GM23338 (cell line): ENCODE data around the gene SDHB. TPM values are rescaled to one million over a fixed set of nuclear protein-coding genes. Genes with fewer than 3 reads are reported as not detected.

Source experiments
- ATAC-seq: fragments of 200-7000 bp; cut with Tn5 transposase; 3 replicates; pipeline ENCODE4 v1.9.1; 2020
- DNase-seq: peaks from one replicate; pipeline ENCODE4 v3.0.0-alpha.2; 2015; ENCODE audit warnings: low spot score
- H2AFZ ChIP-seq: fragments of 200-600 bp; sonication (generic); 2 replicates; pipeline ENCODE4 v1.8.0; 2016; ENCODE audit warnings: antibody characterized with exemption, mild to moderate bottlenecking, moderate library complexity
- H3F3A ChIP-seq: fragments of 200-600 bp; sonication (generic); replicated peaks from 2 replicates; pipeline ENCODE4 v1.8.0; 2017; ENCODE audit warnings: antibody characterized with exemption, mixed run types, low read depth
- H3K27ac ChIP-seq: fragments of 200-600 bp; sonication (generic); 2 replicates; pipeline ENCODE4 v1.6.1; 2016; ENCODE audit warnings: low read depth
- H3K27me3 ChIP-seq: fragments of 200-600 bp; sonication (generic); 2 replicates; pipeline ENCODE4 v1.8.0; 2016; ENCODE audit warnings: mild to moderate bottlenecking, mixed run types, moderate library complexity; ENCODE audit not compliant: insufficient read depth
- H3K36me3 ChIP-seq: fragments of 200-600 bp; sonication (generic); 2 replicates; pipeline ENCODE4 v1.8.0; 2016; ENCODE audit warnings: mild to moderate bottlenecking; ENCODE audit not compliant: insufficient read depth
- H3K4me1 ChIP-seq: fragments of 200-600 bp; sonication (generic); 2 replicates; pipeline ENCODE4 v1.8.0; 2016; ENCODE audit warnings: mild to moderate bottlenecking, moderate library complexity; ENCODE audit not compliant: insufficient read depth
- H3K4me2 ChIP-seq: fragments of 200-600 bp; sonication (generic); 2 replicates; pipeline ENCODE4 v1.7.1; 2017; ENCODE audit warnings: mixed run types
- H3K4me3 ChIP-seq: fragments of 200-600 bp; sonication (generic); 2 replicates; pipeline ENCODE4 v1.6.1; 2016; ENCODE audit warnings: mixed run types
- H3K79me2 ChIP-seq: fragments of 200-600 bp; sonication (generic); replicated peaks from 2 replicates; pipeline ENCODE4 v1.8.0; 2017; ENCODE audit warnings: mild to moderate bottlenecking; ENCODE audit not compliant: insufficient read depth
- H3K9me2 ChIP-seq: fragments of 200-600 bp; sonication (generic); 2 replicates; pipeline ENCODE4 v1.8.0; 2017; ENCODE audit not compliant: insufficient read depth
- H4K20me1 ChIP-seq: fragments of 200-600 bp; sonication (generic); replicated peaks from 2 replicates; pipeline ENCODE4 v1.8.0; 2017; ENCODE audit warnings: mild to moderate bottlenecking; ENCODE audit not compliant: insufficient read depth
- H3K27ac Mint-ChIP-seq: 2 replicates; pipeline ENCODE4 v1.8.0; 2020; ENCODE audit warnings: inconsistent platforms, mild to moderate bottlenecking, moderate library complexity, mixed read lengths
- H3K27me3 Mint-ChIP-seq: 3 replicates; pipeline ENCODE4 v1.8.0; 2022; ENCODE audit warnings: low read depth, mild to moderate bottlenecking, moderate library complexity, mixed read lengths, inconsistent platforms; ENCODE audit not compliant: insufficient read depth, poor library complexity
- H3K36me3 Mint-ChIP-seq: 3 replicates; pipeline ENCODE4 v1.8.0; 2021; ENCODE audit warnings: low read depth, mild to moderate bottlenecking, inconsistent platforms, moderate library complexity, mixed read lengths
- H3K4me1 Mint-ChIP-seq: 3 replicates; pipeline ENCODE4 v1.8.0; 2020; ENCODE audit warnings: mild to moderate bottlenecking, inconsistent platforms, mixed read lengths
- H3K4me3 Mint-ChIP-seq: 3 replicates; pipeline ENCODE4 v1.8.0; 2021; ENCODE audit warnings: moderate library complexity, mild to moderate bottlenecking, inconsistent platforms, mixed read lengths
- H3K9me3 Mint-ChIP-seq: 3 replicates; pipeline ENCODE4 v1.8.0; 2020; ENCODE audit warnings: moderate library complexity, mild to moderate bottlenecking, inconsistent platforms, mixed read lengths
- CREB1 ChIP-seq: fragments of 250-450 bp; sonication (Bioruptor Pico); IDR thresholded peaks from 2 replicates; pipeline ENCODE4 v1.5.0; 2020; ENCODE audit warnings: low read depth, mild to moderate bottlenecking, moderate library complexity
- EZH2phosphoT487 ChIP-seq: fragments of 200-600 bp; sonication (generic); IDR thresholded peaks from one replicate; pipeline ENCODE4 v1.8.1; 2018; ENCODE audit warnings: antibody characterized with exemption; ENCODE audit not compliant: unreplicated experiment
- JUNB ChIP-seq: IDR thresholded peaks from one replicate; pipeline ENCODE4 v1.6.1; 2016; ENCODE audit warnings: antibody characterized with exemption; ENCODE audit not compliant: unreplicated experiment
- NANOG ChIP-seq: IDR thresholded peaks from 2 replicates; pipeline ENCODE4 v1.6.1; 2016; ENCODE audit warnings: antibody characterized with exemption, borderline replicate concordance
- POLR2AphosphoS5 ChIP-seq: IDR thresholded peaks from 2 replicates; pipeline ENCODE4 v1.6.1; 2016; ENCODE audit warnings: antibody characterized with exemption, low read depth
- STAT1 ChIP-seq: IDR thresholded peaks from one replicate; pipeline ENCODE4 v1.6.1; 2016; ENCODE audit warnings: antibody characterized with exemption; ENCODE audit not compliant: unreplicated experiment
- ZNF114 ChIP-seq: fragments of 250-450 bp; sonication (Bioruptor Pico); IDR thresholded peaks from 2 replicates; pipeline ENCODE4 v1.5.0; 2020; ENCODE audit warnings: mild to moderate bottlenecking, moderate library complexity
- ZNF331 ChIP-seq: fragments of 250-450 bp; sonication (Bioruptor Pico); IDR thresholded peaks from 2 replicates; pipeline ENCODE4 v1.5.0; 2020; ENCODE audit warnings: low read depth, mild to moderate bottlenecking, moderate library complexity
- polyA plus RNA-seq: library from polyadenylated mRNA; unstranded; fragments of >200 nt; fragmentation: Nextera tagmentation; extraction: Ambion mirVana; gene quantifications from 2 replicates; pipeline ENCODE4 v1.2.1, GENCODE V29; 2016
- total RNA-seq: library from RNA; depleted of rRNA; stranded (reverse); fragments of >200 nt; shearing (Covaris generic); gene quantifications from 2 replicates; pipeline ENCODE4 v1.2.3, GENCODE V29; 2014
- TF ChIP-seq, protein P1 (sequence below): IDR thresholded peaks from one replicate; pipeline ENCODE4 v1.6.1; 2018; ENCODE audit warnings: antibody characterized with exemption; ENCODE audit not compliant: unreplicated experiment
- TF ChIP-seq, protein P2 (sequence below): IDR thresholded peaks from 2 replicates; pipeline ENCODE4 v1.6.1; 2016; ENCODE audit warnings: antibody characterized with exemption
- TF ChIP-seq, protein P3 (sequence below): fragments of 250-450 bp; sonication (Bioruptor Pico); IDR thresholded peaks from 2 replicates; pipeline ENCODE4 v1.5.0; 2020; ENCODE audit warnings: mild to moderate bottlenecking, moderate library complexity
- TF ChIP-seq, protein P4 (sequence below), 2 experiments: fragments of 200-600 bp in 1 of 2; sonication (generic) in 1 of 2; conservative IDR thresholded peaks; 2 replicates each; pipeline versions ENCODE4 v1.5.1 to v1.6.1; 2016 to 2017; ENCODE audit warnings: antibody characterized with exemption in 2 of 2, low read depth in 2 of 2, mild to moderate bottlenecking in 2 of 2, moderate library complexity in 1 of 2

SDHB gene
- total and polyA plus RNA-seq, 2 experiments from 2014 or later: 72.8 to 112 TPM

DNA sequence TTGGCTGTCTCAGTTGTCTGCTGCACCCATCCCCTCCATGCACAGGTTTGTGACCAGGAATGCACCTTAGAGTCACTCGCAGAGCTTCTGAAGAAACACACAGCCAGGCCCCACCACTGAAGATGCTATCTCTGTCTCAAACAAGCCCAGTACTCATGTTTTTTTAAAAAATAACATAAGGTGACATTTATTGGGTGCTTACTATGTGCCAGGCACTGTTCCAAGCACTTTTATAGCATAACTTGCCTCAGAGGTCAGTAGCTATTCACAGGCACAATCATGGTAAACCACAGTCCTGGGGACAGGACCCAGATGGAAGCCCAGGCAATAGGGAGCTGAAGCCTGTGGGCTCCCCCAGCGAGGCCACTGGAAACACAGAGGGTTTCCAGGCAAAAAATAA, 33.3 kb downstream of the SDHB start (continued):
- TF ChIP-seq, protein P1, sequence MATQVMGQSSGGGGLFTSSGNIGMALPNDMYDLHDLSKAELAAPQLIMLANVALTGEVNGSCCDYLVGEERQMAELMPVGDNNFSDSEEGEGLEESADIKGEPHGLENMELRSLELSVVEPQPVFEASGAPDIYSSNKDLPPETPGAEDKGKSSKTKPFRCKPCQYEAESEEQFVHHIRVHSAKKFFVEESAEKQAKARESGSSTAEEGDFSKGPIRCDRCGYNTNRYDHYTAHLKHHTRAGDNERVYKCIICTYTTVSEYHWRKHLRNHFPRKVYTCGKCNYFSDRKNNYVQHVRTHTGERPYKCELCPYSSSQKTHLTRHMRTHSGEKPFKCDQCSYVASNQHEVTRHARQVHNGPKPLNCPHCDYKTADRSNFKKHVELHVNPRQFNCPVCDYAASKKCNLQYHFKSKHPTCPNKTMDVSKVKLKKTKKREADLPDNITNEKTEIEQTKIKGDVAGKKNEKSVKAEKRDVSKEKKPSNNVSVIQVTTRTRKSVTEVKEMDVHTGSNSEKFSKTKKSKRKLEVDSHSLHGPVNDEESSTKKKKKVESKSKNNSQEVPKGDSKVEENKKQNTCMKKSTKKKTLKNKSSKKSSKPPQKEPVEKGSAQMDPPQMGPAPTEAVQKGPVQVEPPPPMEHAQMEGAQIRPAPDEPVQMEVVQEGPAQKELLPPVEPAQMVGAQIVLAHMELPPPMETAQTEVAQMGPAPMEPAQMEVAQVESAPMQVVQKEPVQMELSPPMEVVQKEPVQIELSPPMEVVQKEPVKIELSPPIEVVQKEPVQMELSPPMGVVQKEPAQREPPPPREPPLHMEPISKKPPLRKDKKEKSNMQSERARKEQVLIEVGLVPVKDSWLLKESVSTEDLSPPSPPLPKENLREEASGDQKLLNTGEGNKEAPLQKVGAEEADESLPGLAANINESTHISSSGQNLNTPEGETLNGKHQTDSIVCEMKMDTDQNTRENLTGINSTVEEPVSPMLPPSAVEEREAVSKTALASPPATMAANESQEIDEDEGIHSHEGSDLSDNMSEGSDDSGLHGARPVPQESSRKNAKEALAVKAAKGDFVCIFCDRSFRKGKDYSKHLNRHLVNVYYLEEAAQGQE: no peak
- TF ChIP-seq EZH2phosphoT487 (no peak), STAT1 (no peak)
- TF ChIP-seq, protein P2, sequence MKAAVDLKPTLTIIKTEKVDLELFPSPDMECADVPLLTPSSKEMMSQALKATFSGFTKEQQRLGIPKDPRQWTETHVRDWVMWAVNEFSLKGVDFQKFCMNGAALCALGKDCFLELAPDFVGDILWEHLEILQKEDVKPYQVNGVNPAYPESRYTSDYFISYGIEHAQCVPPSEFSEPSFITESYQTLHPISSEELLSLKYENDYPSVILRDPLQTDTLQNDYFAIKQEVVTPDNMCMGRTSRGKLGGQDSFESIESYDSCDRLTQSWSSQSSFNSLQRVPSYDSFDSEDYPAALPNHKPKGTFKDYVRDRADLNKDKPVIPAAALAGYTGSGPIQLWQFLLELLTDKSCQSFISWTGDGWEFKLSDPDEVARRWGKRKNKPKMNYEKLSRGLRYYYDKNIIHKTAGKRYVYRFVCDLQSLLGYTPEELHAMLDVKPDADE: no peak

DNA sequence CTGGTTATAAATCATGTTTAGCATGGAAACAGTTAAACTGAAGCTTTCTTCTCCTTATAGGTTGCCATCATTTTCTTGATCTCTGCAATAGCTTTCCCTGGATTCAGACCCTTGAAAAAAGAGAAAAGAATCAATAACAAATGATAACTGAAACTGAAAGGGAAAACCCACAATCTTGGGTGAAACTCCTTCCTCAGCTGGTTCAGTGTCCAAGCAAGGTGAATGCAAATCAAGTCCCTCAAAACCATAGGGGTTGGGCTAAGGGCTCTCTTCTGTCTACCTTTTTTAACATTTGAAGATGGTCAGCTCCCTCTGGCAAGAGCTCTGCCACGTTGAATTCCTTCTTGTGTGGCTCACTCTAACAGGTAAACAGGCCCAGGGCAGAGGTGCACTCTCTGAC, 35.0 kb downstream of the SDHB start:
- peaks cover 26% of the 10 kb centered on the region for H3K4me1 Mint-ChIP-seq
- H3K27ac ChIP-seq: no peak overlapping the region
- no peak overlapping the region for H2AFZ ChIP-seq
- H3K27me3 Mint-ChIP-seq: peaks cover 14% of the 10 kb centered on the region
- no peaks in the 10 kb centered on the region for H3K27me3 ChIP-seq
- TF ChIP-seq, protein P2: no peak
- TF ChIP-seq STAT1 (no peak), EZH2phosphoT487 (no peak), ZNF331 (no peak), NANOG (no peak), ZNF114 (CRISPR knock-in tag) (no peak), JUNB (no peak), POLR2AphosphoS5 (no peak), CREB1 (CRISPR knock-in tag) (no peak)
- TF ChIP-seq, protein P3, sequence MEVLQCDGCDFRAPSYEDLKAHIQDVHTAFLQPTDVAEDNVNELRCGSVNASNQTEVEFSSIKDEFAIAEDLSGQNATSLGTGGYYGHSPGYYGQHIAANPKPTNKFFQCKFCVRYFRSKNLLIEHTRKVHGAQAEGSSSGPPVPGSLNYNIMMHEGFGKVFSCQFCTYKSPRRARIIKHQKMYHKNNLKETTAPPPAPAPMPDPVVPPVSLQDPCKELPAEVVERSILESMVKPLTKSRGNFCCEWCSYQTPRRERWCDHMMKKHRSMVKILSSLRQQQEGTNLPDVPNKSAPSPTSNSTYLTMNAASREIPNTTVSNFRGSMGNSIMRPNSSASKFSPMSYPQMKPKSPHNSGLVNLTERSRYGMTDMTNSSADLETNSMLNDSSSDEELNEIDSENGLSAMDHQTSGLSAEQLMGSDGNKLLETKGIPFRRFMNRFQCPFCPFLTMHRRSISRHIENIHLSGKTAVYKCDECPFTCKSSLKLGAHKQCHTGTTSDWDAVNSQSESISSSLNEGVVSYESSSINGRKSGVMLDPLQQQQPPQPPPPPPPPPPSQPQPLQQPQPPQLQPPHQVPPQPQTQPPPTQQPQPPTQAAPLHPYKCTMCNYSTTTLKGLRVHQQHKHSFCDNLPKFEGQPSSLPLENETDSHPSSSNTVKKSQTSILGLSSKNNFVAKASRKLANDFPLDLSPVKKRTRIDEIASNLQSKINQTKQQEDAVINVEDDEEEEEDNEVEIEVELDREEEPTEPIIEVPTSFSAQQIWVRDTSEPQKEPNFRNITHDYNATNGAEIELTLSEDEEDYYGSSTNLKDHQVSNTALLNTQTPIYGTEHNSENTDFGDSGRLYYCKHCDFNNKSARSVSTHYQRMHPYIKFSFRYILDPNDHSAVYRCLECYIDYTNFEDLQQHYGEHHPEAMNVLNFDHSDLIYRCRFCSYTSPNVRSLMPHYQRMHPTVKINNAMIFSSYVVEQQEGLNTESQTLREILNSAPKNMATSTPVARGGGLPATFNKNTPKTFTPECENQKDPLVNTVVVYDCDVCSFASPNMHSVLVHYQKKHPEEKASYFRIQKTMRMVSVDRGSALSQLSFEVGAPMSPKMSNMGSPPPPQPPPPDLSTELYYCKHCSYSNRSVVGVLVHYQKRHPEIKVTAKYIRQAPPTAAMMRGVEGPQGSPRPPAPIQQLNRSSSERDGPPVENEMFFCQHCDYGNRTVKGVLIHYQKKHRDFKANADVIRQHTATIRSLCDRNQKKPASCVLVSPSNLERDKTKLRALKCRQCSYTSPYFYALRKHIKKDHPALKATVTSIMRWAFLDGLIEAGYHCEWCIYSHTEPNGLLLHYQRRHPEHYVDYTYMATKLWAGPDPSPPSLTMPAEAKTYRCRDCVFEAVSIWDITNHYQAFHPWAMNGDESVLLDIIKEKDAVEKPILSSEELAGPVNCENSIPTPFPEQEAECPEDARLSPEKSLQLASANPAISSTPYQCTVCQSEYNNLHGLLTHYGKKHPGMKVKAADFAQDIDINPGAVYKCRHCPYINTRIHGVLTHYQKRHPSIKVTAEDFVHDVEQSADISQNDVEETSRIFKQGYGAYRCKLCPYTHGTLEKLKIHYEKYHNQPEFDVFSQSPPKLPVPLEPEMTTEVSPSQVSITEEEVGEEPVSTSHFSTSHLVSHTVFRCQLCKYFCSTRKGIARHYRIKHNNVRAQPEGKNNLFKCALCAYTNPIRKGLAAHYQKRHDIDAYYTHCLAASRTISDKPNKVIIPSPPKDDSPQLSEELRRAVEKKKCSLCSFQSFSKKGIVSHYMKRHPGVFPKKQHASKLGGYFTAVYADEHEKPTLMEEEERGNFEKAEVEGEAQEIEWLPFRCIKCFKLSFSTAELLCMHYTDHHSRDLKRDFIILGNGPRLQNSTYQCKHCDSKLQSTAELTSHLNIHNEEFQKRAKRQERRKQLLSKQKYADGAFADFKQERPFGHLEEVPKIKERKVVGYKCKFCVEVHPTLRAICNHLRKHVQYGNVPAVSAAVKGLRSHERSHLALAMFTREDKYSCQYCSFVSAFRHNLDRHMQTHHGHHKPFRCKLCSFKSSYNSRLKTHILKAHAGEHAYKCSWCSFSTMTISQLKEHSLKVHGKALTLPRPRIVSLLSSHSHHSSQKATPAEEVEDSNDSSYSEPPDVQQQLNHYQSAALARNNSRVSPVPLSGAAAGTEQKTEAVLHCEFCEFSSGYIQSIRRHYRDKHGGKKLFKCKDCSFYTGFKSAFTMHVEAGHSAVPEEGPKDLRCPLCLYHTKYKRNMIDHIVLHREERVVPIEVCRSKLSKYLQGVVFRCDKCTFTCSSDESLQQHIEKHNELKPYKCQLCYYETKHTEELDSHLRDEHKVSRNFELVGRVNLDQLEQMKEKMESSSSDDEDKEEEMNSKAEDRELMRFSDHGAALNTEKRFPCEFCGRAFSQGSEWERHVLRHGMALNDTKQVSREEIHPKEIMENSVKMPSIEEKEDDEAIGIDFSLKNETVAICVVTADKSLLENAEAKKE (CRISPR knock-in tag): no peak
- TF ChIP-seq, protein P4, sequence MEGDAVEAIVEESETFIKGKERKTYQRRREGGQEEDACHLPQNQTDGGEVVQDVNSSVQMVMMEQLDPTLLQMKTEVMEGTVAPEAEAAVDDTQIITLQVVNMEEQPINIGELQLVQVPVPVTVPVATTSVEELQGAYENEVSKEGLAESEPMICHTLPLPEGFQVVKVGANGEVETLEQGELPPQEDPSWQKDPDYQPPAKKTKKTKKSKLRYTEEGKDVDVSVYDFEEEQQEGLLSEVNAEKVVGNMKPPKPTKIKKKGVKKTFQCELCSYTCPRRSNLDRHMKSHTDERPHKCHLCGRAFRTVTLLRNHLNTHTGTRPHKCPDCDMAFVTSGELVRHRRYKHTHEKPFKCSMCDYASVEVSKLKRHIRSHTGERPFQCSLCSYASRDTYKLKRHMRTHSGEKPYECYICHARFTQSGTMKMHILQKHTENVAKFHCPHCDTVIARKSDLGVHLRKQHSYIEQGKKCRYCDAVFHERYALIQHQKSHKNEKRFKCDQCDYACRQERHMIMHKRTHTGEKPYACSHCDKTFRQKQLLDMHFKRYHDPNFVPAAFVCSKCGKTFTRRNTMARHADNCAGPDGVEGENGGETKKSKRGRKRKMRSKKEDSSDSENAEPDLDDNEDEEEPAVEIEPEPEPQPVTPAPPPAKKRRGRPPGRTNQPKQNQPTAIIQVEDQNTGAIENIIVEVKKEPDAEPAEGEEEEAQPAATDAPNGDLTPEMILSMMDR (conservative IDR thresholded peaks at IDR 0.05; ENCODE audit: low read depth in 2 of 2): no peak
- ATAC-seq (no peak), DNase-seq (no peak)
- H3K36me3 Mint-ChIP-seq: peaks cover 57% of the 10 kb centered on the region
- H3K4me1 ChIP-seq: peaks cover 24% of the 10 kb centered on the region
- peaks cover 9% of the 10 kb centered on the region; the same call in 1 of the 2 replicates for H3F3A ChIP-seq
- no peak overlapping the region for H3K4me3 Mint-ChIP-seq
- no peaks in the 10 kb centered on the region for H3K79me2 ChIP-seq
- H3K4me2 ChIP-seq: no peak overlapping the region
- H3K4me3 ChIP-seq: no peak overlapping the region
- no peak overlapping the region for H3K27ac Mint-ChIP-seq
- peaks cover 19% of the 10 kb centered on the region for H3K36me3 ChIP-seq
- no peaks in the 10 kb centered on the region for H3K9me3 Mint-ChIP-seq
- no peaks in the 10 kb centered on the region for H3K9me2 ChIP-seq
- H4K20me1 ChIP-seq: peaks cover 8% of the 10 kb centered on the region
